ENCODE measurements around the gene TTBK2. TPM values are rescaled to one million over a fixed set of nuclear protein-coding genes. Genes with fewer than 3 reads are reported as not detected.
A peak's percentile ranks its signal among the peaks of the same experiment; 100 is the strongest.

The TTBK2 gene
- polyA plus RNA-seq, 1 donor (not counting 4 experiments of a cell fraction or from before 2014, with no cell fraction given): 7.3 TPM

- no peaks in the 10 kb centered on the region for H3K9me3 ChIP-seq (ENCODE audit: control insufficient read depth, low read depth, low read length)
- H2AFZ ChIP-seq (ENCODE audit: control insufficient read depth, low read length): no peak overlapping the region
- no peaks in the 10 kb centered on the region for H3K9me1 ChIP-seq (ENCODE audit: control insufficient read depth, extremely low read depth, insufficient read depth, low read length)
- DNase-seq (ENCODE audit: low read depth, low spot score) (no peak), FAIRE-seq (no peak)
- no peaks in the 10 kb centered on the region for H3K27me3 ChIP-seq (ENCODE audit: control insufficient read depth, extremely low read depth, insufficient read depth, low read length)
- H3K4me2 ChIP-seq (ENCODE audit: control insufficient read depth, extremely low read depth, insufficient read depth, low read depth, low read length): no peak overlapping the region
- H3K9ac ChIP-seq (ENCODE audit: control insufficient read depth, extremely low read depth, insufficient read depth, low read length): no peak overlapping the region
- H3K27ac ChIP-seq (ENCODE audit: control insufficient read depth, insufficient read depth, low read length): no peak overlapping the region
- no peaks in the 10 kb centered on the region for H4K20me1 ChIP-seq (ENCODE audit: control insufficient read depth, extremely low read depth, insufficient read depth, low read length)
- H3K36me3 ChIP-seq (ENCODE audit: control insufficient read depth in 2 of 2, extremely low read depth in 1 of 2, insufficient read depth in 2 of 2, low read length in 2 of 2): peaks cover 0 to 8% of the 10 kb centered on the region in 2 experiments
- no peak overlapping the region for H3K4me3 ChIP-seq (ENCODE audit: control insufficient read depth in 2 of 3, extremely low read depth in 1 of 3, insufficient read depth in 2 of 3, low read depth in 1 of 3, low read length in 3 of 3)
- dilution Hi-C loops (cut with MboI; ENCODE audit: extremely low pct_ligation_motif_present, low sequenced_read_pairs): no loop called here
- peaks cover 18% of the 10 kb centered on the region for H3K4me1 ChIP-seq (ENCODE audit: control insufficient read depth, extremely low read depth, insufficient read depth, low read length)
- TF ChIP-seq CTCF (optimal IDR thresholded peaks at IDR 0.05 in 1 of 3, IDR thresholded peaks at IDR 0.05 in 1 of 3, conservative IDR thresholded peaks at IDR 0.05 in 1 of 3; ENCODE audit: extremely low read depth in 1 of 3, insufficient read depth in 2 of 3, low read length in 3 of 3): no peak
- H3K79me2 ChIP-seq (ENCODE audit: control insufficient read depth, insufficient read depth, low read length): no peaks in the 10 kb centered on the region
Measured at GRCh38 chr15:42836251-42836650, 84.3 kb downstream of the TTBK2 start.

GRCh38 chr15:42832576-42832975 lies 88.0 kb downstream of the TTBK2 start:
- H3K9me1 ChIP-seq (ENCODE audit: control insufficient read depth, extremely low read depth, insufficient read depth, low read length): no peaks in the 10 kb centered on the region
- peaks cover 19% of the 10 kb centered on the region for H3K4me1 ChIP-seq (ENCODE audit: control insufficient read depth, extremely low read depth, insufficient read depth, low read length)
- peak overlapping the region; percentile 69 for H3K27ac ChIP-seq (ENCODE audit: control insufficient read depth, insufficient read depth, low read length)
- H3K27me3 ChIP-seq (ENCODE audit: control insufficient read depth, extremely low read depth, insufficient read depth, low read length): no peaks in the 10 kb centered on the region
- no peak overlapping the region for H2AFZ ChIP-seq (ENCODE audit: control insufficient read depth, low read length)
- DNase-seq (ENCODE audit: low read depth, low spot score) (peak; percentile 93), FAIRE-seq (peak; percentile 99)
- TF ChIP-seq EZH2 (IDR thresholded peaks at IDR 0.05; ENCODE audit: low read length): no peak
- no peak for TF ChIP-seq CTCF (optimal IDR thresholded peaks at IDR 0.05 in 1 of 3, IDR thresholded peaks at IDR 0.05 in 1 of 3, conservative IDR thresholded peaks at IDR 0.05 in 1 of 3; ENCODE audit: extremely low read depth in 1 of 3, insufficient read depth in 2 of 3, low read length in 3 of 3)
- H3K36me3 ChIP-seq (ENCODE audit: control insufficient read depth in 2 of 2, extremely low read depth in 1 of 2, insufficient read depth in 2 of 2, low read length in 2 of 2): peaks cover 0 to 6% of the 10 kb centered on the region in 2 experiments
- H3K9me3 ChIP-seq (ENCODE audit: control insufficient read depth, low read depth, low read length): no peaks in the 10 kb centered on the region
- dilution Hi-C loops (cut with MboI; ENCODE audit: extremely low pct_ligation_motif_present, low sequenced_read_pairs): no loop called here
- no peaks in the 10 kb centered on the region for H4K20me1 ChIP-seq (ENCODE audit: control insufficient read depth, extremely low read depth, insufficient read depth, low read length)
- H3K79me2 ChIP-seq (ENCODE audit: control insufficient read depth, insufficient read depth, low read length): no peaks in the 10 kb centered on the region
- no peak overlapping the region for H3K9ac ChIP-seq (ENCODE audit: control insufficient read depth, extremely low read depth, insufficient read depth, low read length)
- H3K4me3 ChIP-seq (ENCODE audit: control insufficient read depth in 2 of 3, extremely low read depth in 1 of 3, insufficient read depth in 2 of 3, low read depth in 1 of 3, low read length in 3 of 3): no peak overlapping the region
- H3K4me2 ChIP-seq (ENCODE audit: control insufficient read depth, extremely low read depth, insufficient read depth, low read depth, low read length): peak overlapping the region; percentile 37

Data from keratinocyte (primary cell).